Neural progenitor cell (in vitro differentiated cells): ENCODE results near the gene ARV1. TPM values are rescaled to one million over a fixed set of nuclear protein-coding genes. Genes with fewer than 3 reads are reported as not detected.
"Not testable (repeated sequence)": the region's sequence is repeated elsewhere in the genome, so short reads cannot be mapped to it uniquely, and the experiment has no call there.

ENCODE experiments used
- DNase-seq: peaks from one replicate; pipeline ENCODE4 v3.0.0-alpha.2; 2016; ENCODE audit warnings: low spot score
- H2AFZ ChIP-seq: fragments of 200-600 bp; sonication (generic); replicated peaks from 2 replicates; pipeline ENCODE4 v1.6.1; 2016; ENCODE audit warnings: antibody characterized with exemption
- H3F3A ChIP-seq: fragments of 200-600 bp; sonication (generic); 2 replicates; pipeline ENCODE4 v1.6.1; 2016; ENCODE audit warnings: antibody characterized with exemption, low read depth
- H3K27ac ChIP-seq: fragments of 200-600 bp; sonication (generic); 2 replicates; pipeline ENCODE4 v1.5.1; 2016; ENCODE audit warnings: mild to moderate bottlenecking
- H3K27me3 ChIP-seq: fragments of 200-600 bp; sonication (generic); 2 replicates; pipeline ENCODE4 v1.6.1; 2016; ENCODE audit warnings: mild to moderate bottlenecking, moderate library complexity
- H3K36me3 ChIP-seq: fragments of 200-600 bp; sonication (generic); 2 replicates; pipeline ENCODE4 v1.5.1; 2016
- H3K4me1 ChIP-seq: fragments of 200-600 bp; sonication (generic); 2 replicates; pipeline ENCODE4 v1.6.1; 2016; ENCODE audit warnings: mixed run types
- H3K4me2 ChIP-seq: fragments of 200-600 bp; sonication (generic); 2 replicates; pipeline ENCODE4 v1.6.1; 2016
- H3K4me3 ChIP-seq: fragments of 200-600 bp; sonication (generic); 2 replicates; pipeline ENCODE4 v1.5.1; 2016
- H3K79me2 ChIP-seq: fragments of 200-600 bp; sonication (generic); 2 replicates; pipeline ENCODE4 v1.6.1; 2016; ENCODE audit warnings: low read depth
- H3K9ac ChIP-seq: fragments of 200-600 bp; sonication (generic); 2 replicates; pipeline ENCODE4 v1.6.1; 2016
- H3K9me3 ChIP-seq: fragments of 200-600 bp; sonication (generic); 2 replicates; pipeline ENCODE4 v1.5.1; 2016; ENCODE audit warnings: low read depth
- H4K20me1 ChIP-seq: fragments of 200-600 bp; sonication (generic); 2 replicates; pipeline ENCODE4 v1.6.1; 2016; ENCODE audit warnings: low read depth
- H3K27ac Mint-ChIP-seq: 3 replicates; pipeline ENCODE4 v1.8.0; 2021; ENCODE audit warnings: mixed read lengths
- H3K27me3 Mint-ChIP-seq: 2 replicates; pipeline ENCODE4 v1.8.0; 2022; ENCODE audit warnings: low read depth, mild to moderate bottlenecking, inconsistent platforms, moderate library complexity, mixed read lengths; ENCODE audit not compliant: insufficient read depth
- H3K36me3 Mint-ChIP-seq: 3 replicates; pipeline ENCODE4 v1.8.0; 2021; ENCODE audit warnings: mixed read lengths
- H3K4me1 Mint-ChIP-seq: 3 replicates; pipeline ENCODE4 v1.8.0; 2021; ENCODE audit warnings: mixed read lengths
- H3K4me3 Mint-ChIP-seq: 3 replicates; pipeline ENCODE4 v1.8.0; 2021; ENCODE audit warnings: mild to moderate bottlenecking, moderate library complexity, mixed read lengths
- H3K9me3 Mint-ChIP-seq: 3 replicates; pipeline ENCODE4 v1.8.0; 2020; ENCODE audit warnings: mixed read lengths
- CTCF ChIP-seq: fragments of 200-600 bp; sonication (generic); IDR thresholded peaks from 2 replicates; pipeline ENCODE4 v1.5.1; 2017; ENCODE audit warnings: antibody characterized with exemption, mild to moderate bottlenecking
- EZH2 ChIP-seq: fragments of 200-600 bp; sonication (generic); IDR thresholded peaks from 2 replicates; pipeline ENCODE4 v1.6.1; 2017; ENCODE audit warnings: antibody characterized with exemption, mild to moderate bottlenecking, moderate library complexity
- EZH2phosphoT487 ChIP-seq: fragments of 200-600 bp; sonication (generic); IDR thresholded peaks from 2 replicates; pipeline ENCODE4 v1.6.1; 2017; ENCODE audit warnings: antibody characterized with exemption
- total RNA-seq: library from RNA; depleted of rRNA; stranded (reverse); fragments of >200 nt; gene quantifications from 2 replicates; pipeline ENCODE4 v1.2.3, GENCODE V29; 2015; ENCODE audit warnings: low replicate concordance

ARV1 gene
- total RNA-seq, 1 donor from 2014 or later: 23.3 TPM

GRCh38 chr1:231027971-231028370, 49.1 kb downstream of the ARV1 start:
- Mint-ChIP-seq H3K27ac (no peak overlapping the region), H3K27me3 (peaks cover 2% of the 10 kb centered on the region), H3K4me1 (peaks cover 11% of the 10 kb centered on the region), H3K9me3 (no peaks in the 10 kb centered on the region), H3K4me3 (no peak overlapping the region), H3K36me3 (no peaks in the 10 kb centered on the region)
- H3K4me2 ChIP-seq: peak overlapping the region; percentile 55
- H3K9me3 ChIP-seq: no peaks in the 10 kb centered on the region
- no peak overlapping the region for H3K27ac ChIP-seq
- H3K79me2 ChIP-seq: no peaks in the 10 kb centered on the region
- H3K9ac ChIP-seq: no peak overlapping the region
- TF ChIP-seq EZH2phosphoT487: no peak
- TF ChIP-seq CTCF: no peak
- TF ChIP-seq EZH2: no peak
- no peaks in the 10 kb centered on the region for H4K20me1 ChIP-seq
- no peaks in the 10 kb centered on the region for H3K36me3 ChIP-seq
- DNase-seq: no peak
- no peaks in the 10 kb centered on the region for H3F3A ChIP-seq
- peaks cover 26% of the 10 kb centered on the region for H3K27me3 ChIP-seq
- peaks cover 4% of the 10 kb centered on the region for H3K4me1 ChIP-seq
- no peak overlapping the region for H3K4me3 ChIP-seq
- H2AFZ ChIP-seq: no peak overlapping the region

- H3K27ac Mint-ChIP-seq: no peak overlapping the region
- H3K9me3 Mint-ChIP-seq: no peaks in the 10 kb centered on the region
- Histone ChIP-seq H3K4me3 (no peak overlapping the region), H3K27me3 (peaks cover 33% of the 10 kb centered on the region), H3K4me1 (peaks cover 4% of the 10 kb centered on the region), H3F3A (no peaks in the 10 kb centered on the region), H2AFZ (no peak overlapping the region), H3K79me2 (no peaks in the 10 kb centered on the region), H4K20me1 (no peaks in the 10 kb centered on the region), H3K9ac (no peak overlapping the region), H3K36me3 (no peaks in the 10 kb centered on the region), H3K4me2 (peak overlapping the region; percentile 55), H3K27ac (no peak overlapping the region), H3K9me3 (no peaks in the 10 kb centered on the region)
- H3K36me3 Mint-ChIP-seq: no peaks in the 10 kb centered on the region
- H3K4me3 Mint-ChIP-seq: peak overlapping the region; percentile 36
- peaks cover 2% of the 10 kb centered on the region for H3K27me3 Mint-ChIP-seq
- TF ChIP-seq CTCF (no peak), EZH2phosphoT487 (no peak), EZH2 (no peak)
- peaks cover 11% of the 10 kb centered on the region for H3K4me1 Mint-ChIP-seq
- peak; percentile 71 for DNase-seq
These were observed 49.8 kb downstream of the ARV1 start for GRCh38 chr1:231028682-231029081.

- H3K79me2 ChIP-seq, H2AFZ ChIP-seq, H3K9me3 ChIP-seq, H3K36me3 Mint-ChIP-seq, H3K36me3 ChIP-seq, H3K4me3 ChIP-seq, H3F3A ChIP-seq, H3K27ac ChIP-seq, H3K27ac Mint-ChIP-seq, H3K9ac ChIP-seq, H3K4me2 ChIP-seq, H3K4me3 Mint-ChIP-seq, H4K20me1 ChIP-seq, H3K9me3 Mint-ChIP-seq, H3K4me1 ChIP-seq, DNase-seq, H3K27me3 Mint-ChIP-seq: not testable (repeated sequence)
- peaks cover 39% of the 10 kb centered on the region for H3K27me3 ChIP-seq
- peaks cover 11% of the 10 kb centered on the region for H3K4me1 Mint-ChIP-seq
These were observed 50.4 kb downstream of the ARV1 start for GRCh38 chr1:231029247-231029646.

- H2AFZ ChIP-seq: no peak overlapping the region
- H4K20me1 ChIP-seq: no peaks in the 10 kb centered on the region
- H3K79me2 ChIP-seq: no peaks in the 10 kb centered on the region
- H3K27me3 Mint-ChIP-seq: peaks cover 2% of the 10 kb centered on the region
- no peaks in the 10 kb centered on the region for H3K9me3 ChIP-seq
- H3K36me3 ChIP-seq: no peaks in the 10 kb centered on the region
- no peaks in the 10 kb centered on the region for H3K9me3 Mint-ChIP-seq
- peaks cover 43% of the 10 kb centered on the region for H3K27me3 ChIP-seq
- no peak overlapping the region for H3K27ac ChIP-seq
- peaks cover 11% of the 10 kb centered on the region for H3K4me1 Mint-ChIP-seq
- peaks cover 4% of the 10 kb centered on the region for H3K4me1 ChIP-seq
- no peak for DNase-seq
- H3K36me3 Mint-ChIP-seq: no peaks in the 10 kb centered on the region
- no peak overlapping the region for H3K4me2 ChIP-seq
- H3K9ac ChIP-seq: no peak overlapping the region
- H3K4me3 ChIP-seq: no peak overlapping the region
- no peaks in the 10 kb centered on the region for H3F3A ChIP-seq
- TF ChIP-seq EZH2phosphoT487 (no peak), EZH2 (no peak), CTCF (no peak)
- no peak overlapping the region for H3K27ac Mint-ChIP-seq
- H3K4me3 Mint-ChIP-seq: no peak overlapping the region
These were observed 50.9 kb downstream of the ARV1 start for GRCh38 chr1:231029841-231030240.
